PC-3 (cell line): ENCODE data around the gene ANKS1A.

Source experiments
- EZH2 ChIP-seq: fragments of 300-600 bp; sonication (generic); IDR thresholded peaks from one replicate; pipeline ENCODE4 v1.6.1; 2017; ENCODE audit warnings: antibody characterized with exemption, mild to moderate bottlenecking, low read length; ENCODE audit not compliant: unreplicated experiment
- EZH2phosphoT487 ChIP-seq: fragments of 300-600 bp; sonication (generic); IDR thresholded peaks from 2 replicates; pipeline ENCODE4 v1.6.1; 2018; ENCODE audit warnings: mild to moderate bottlenecking, antibody characterized with exemption, low read length, borderline replicate concordance
- TF ChIP-seq, protein P1 (sequence below): fragments of 300-600 bp; sonication (generic); conservative IDR thresholded peaks from 2 replicates; pipeline ENCODE4 v1.5.1; 2017; ENCODE audit warnings: antibody characterized with exemption, low read depth, mild to moderate bottlenecking, low read length

DNA sequence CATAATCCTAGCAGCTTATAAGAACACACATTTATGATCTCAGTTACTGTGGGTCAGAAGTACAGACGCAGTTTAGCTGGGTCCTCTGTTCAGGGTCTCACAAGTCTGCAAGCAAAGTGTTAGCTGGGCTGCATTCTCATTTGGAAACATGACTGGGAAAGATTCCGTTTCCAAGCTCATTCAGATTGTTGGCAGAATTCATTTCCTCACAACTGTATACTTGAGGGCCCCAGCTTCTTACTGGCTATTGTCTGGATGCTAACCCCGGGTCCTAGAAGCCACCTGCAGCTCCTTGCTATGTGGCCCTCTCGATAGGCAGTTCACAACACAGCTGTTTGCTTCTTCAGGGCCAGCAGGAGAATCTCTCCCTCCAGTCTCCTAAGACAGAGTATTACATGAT lies 239.0 kb downstream of the ANKS1A start:
- TF ChIP-seq, protein P1, sequence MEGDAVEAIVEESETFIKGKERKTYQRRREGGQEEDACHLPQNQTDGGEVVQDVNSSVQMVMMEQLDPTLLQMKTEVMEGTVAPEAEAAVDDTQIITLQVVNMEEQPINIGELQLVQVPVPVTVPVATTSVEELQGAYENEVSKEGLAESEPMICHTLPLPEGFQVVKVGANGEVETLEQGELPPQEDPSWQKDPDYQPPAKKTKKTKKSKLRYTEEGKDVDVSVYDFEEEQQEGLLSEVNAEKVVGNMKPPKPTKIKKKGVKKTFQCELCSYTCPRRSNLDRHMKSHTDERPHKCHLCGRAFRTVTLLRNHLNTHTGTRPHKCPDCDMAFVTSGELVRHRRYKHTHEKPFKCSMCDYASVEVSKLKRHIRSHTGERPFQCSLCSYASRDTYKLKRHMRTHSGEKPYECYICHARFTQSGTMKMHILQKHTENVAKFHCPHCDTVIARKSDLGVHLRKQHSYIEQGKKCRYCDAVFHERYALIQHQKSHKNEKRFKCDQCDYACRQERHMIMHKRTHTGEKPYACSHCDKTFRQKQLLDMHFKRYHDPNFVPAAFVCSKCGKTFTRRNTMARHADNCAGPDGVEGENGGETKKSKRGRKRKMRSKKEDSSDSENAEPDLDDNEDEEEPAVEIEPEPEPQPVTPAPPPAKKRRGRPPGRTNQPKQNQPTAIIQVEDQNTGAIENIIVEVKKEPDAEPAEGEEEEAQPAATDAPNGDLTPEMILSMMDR: no peak
- TF ChIP-seq EZH2: no peak
- TF ChIP-seq EZH2phosphoT487: no peak
